Endothelial cell of umbilical vein (primary cell): ENCODE measurements around the gene LAMTOR2. TPM values are rescaled to one million over a fixed set of nuclear protein-coding genes. Genes with fewer than 3 reads are reported as not detected.
"Not testable (repeated sequence)": the region's sequence is repeated elsewhere in the genome, so short reads cannot be mapped to it uniquely, and the experiment has no call there.

Source experiments
- BruUV-seq: library from RNA; stranded (reverse); fragments of 400-500 nt; replicated peaks from 2 replicates; lab custom pipeline; 2021; lab: Mats Ljungman, UMichigan
- CTCF ChIA-PET: fragments of 300-600, 350-600 bp; sonication (Branson Sonifier 250); formaldehyde crosslinking; loops from one replicate; lab custom pipeline; 2021; ENCODE audit warnings: antibody characterized with exemption, inconsistent platforms; lab: Charles Lee
- POLR2A ChIA-PET: fragments of 300-600, 350-600 bp; sonication (Branson Sonifier 250); formaldehyde crosslinking; loops from one replicate; lab custom pipeline; 2021; ENCODE audit warnings: antibody characterized with exemption, inconsistent platforms; lab: Charles Lee
- DNase-seq: peaks from one replicate; pipeline ENCODE4 v3.0.0-alpha.2; 2011; ENCODE audit warnings: low read depth, low spot score
- FAIRE-seq: peaks from 2 replicates; lab custom pipeline; 2011; peaks lifted over from hg19 to GRCh38; lab: Jason Lieb, UNC
- H2AFZ ChIP-seq: 2 replicates; pipeline ENCODE4 v1.6.0; 2012; ENCODE audit warnings: low read depth, low read length, control low read depth, inconsistent platforms
- H3K27ac ChIP-seq: 2 replicates; pipeline ENCODE4 v1.5.1; 2011; ENCODE audit warnings: low read depth, mild to moderate bottlenecking, control low read depth, low read length, moderate library complexity; ENCODE audit not compliant: insufficient read depth
- H3K27me3 ChIP-seq, 2 experiments: 2 replicates each; pipeline versions ENCODE4 v1.6.0 to v1.6.1; 2011; ENCODE audit warnings: low read length in 2 of 2, mixed read lengths in 1 of 2; ENCODE audit not compliant: control insufficient read depth in 2 of 2, insufficient read depth in 2 of 2
- H3K36me3 ChIP-seq, 2 experiments: 2 replicates in 1 of 2; 3 replicates in 1 of 2; pipeline ENCODE4 v1.5.1; 2011; ENCODE audit warnings: low read length in 2 of 2, mild to moderate bottlenecking in 1 of 2, moderate library complexity in 1 of 2; ENCODE audit not compliant: control insufficient read depth in 2 of 2, insufficient read depth in 2 of 2; ENCODE audit errors: extremely low read depth in 1 of 2
- H3K4me1 ChIP-seq: 3 replicates; pipeline ENCODE4 v1.5.1; 2011; ENCODE audit warnings: mild to moderate bottlenecking, low read length; ENCODE audit not compliant: control insufficient read depth, insufficient read depth; ENCODE audit errors: extremely low read depth
- H3K4me2 ChIP-seq: 2 replicates; pipeline ENCODE4 v1.6.1; 2011; ENCODE audit warnings: low read length, control low read depth, mixed read lengths; ENCODE audit not compliant: insufficient read depth
- H3K4me3 ChIP-seq, 3 experiments: fragments of 200-600 bp in 1 of 3; sonication (generic), shearing (Covaris generic) in 1 of 3; replicated peaks in 1 of 3; 2 replicates each; pipeline ENCODE4 v1.5.1; 2011 to 2016; ENCODE audit warnings: control low read depth in 3 of 3, low read length in 3 of 3, mild to moderate bottlenecking in 2 of 3, inconsistent platforms in 1 of 3, low read depth in 1 of 3, moderate library complexity in 1 of 3; ENCODE audit not compliant: insufficient read depth in 1 of 3
- H3K79me2 ChIP-seq: 2 replicates; pipeline ENCODE4 v1.6.0; 2012; ENCODE audit warnings: low read length, inconsistent platforms; ENCODE audit not compliant: control insufficient read depth, insufficient read depth
- H3K9ac ChIP-seq: replicated peaks from 2 replicates; pipeline ENCODE3; 2011; ENCODE audit warnings: low read length, control low read depth; ENCODE audit not compliant: insufficient read depth; ENCODE audit errors: extremely low read depth
- H3K9me1 ChIP-seq: replicated peaks from 3 replicates; pipeline ENCODE4 v1.6.0; 2011; ENCODE audit warnings: mild to moderate bottlenecking, low read length; ENCODE audit not compliant: control insufficient read depth, insufficient read depth; ENCODE audit errors: extremely low read depth
- H3K9me3 ChIP-seq: replicated peaks from 2 replicates; pipeline ENCODE4 v1.5.1; 2012; ENCODE audit warnings: low read length, inconsistent platforms; ENCODE audit not compliant: control insufficient read depth, insufficient read depth
- H4K20me1 ChIP-seq: replicated peaks from 2 replicates; pipeline ENCODE3; 2011; ENCODE audit warnings: mild to moderate bottlenecking, low read length; ENCODE audit not compliant: control insufficient read depth, insufficient read depth; ENCODE audit errors: extremely low read depth
- CTCF ChIP-seq, 2 donors: IDR thresholded peaks; 1 replicate in 1 of 2; 2 replicates in 1 of 2; pipeline ENCODE4 v1.5.1; 2011; ENCODE audit warnings: low read length in 2 of 2, mild to moderate bottlenecking in 2 of 2, moderate library complexity in 2 of 2, control low read depth in 1 of 2, inconsistent platforms in 1 of 2, low read depth in 1 of 2; ENCODE audit not compliant: insufficient read depth in 1 of 2; ENCODE audit errors: extremely low read depth in 1 of 2
- EZH2 ChIP-seq: IDR thresholded peaks from 2 replicates; pipeline ENCODE4 v1.6.1; 2012; ENCODE audit warnings: borderline replicate concordance, low read depth, mild to moderate bottlenecking, moderate library complexity, low read length, inconsistent platforms; ENCODE audit not compliant: severe bottlenecking
- FOS ChIP-seq: IDR thresholded peaks from 2 replicates; pipeline ENCODE4 v1.6.1; 2011; ENCODE audit warnings: mild to moderate bottlenecking, low read length, moderate library complexity, borderline replicate concordance; ENCODE audit not compliant: insufficient read depth
- GATA2 ChIP-seq: IDR thresholded peaks from 2 replicates; pipeline ENCODE4 v1.7.0; 2011; ENCODE audit warnings: low read depth, mild to moderate bottlenecking, moderate library complexity, mixed read lengths, low read length; ENCODE audit not compliant: insufficient read length, insufficient read depth
- JUN ChIP-seq: IDR thresholded peaks from 2 replicates; pipeline ENCODE4 v1.6.1; 2011; ENCODE audit warnings: borderline replicate concordance, low read depth; ENCODE audit not compliant: insufficient read length, insufficient read depth
- MAX ChIP-seq: IDR thresholded peaks from 2 replicates; pipeline ENCODE4 v1.6.1; 2011; ENCODE audit not compliant: insufficient read depth, insufficient read length
- MYC ChIP-seq: IDR thresholded peaks from one replicate; pipeline ENCODE4 v1.6.1; 2011; ENCODE audit warnings: mild to moderate bottlenecking, low read depth, low read length
- POLR2A ChIP-seq: IDR thresholded peaks from 2 replicates; pipeline ENCODE4 v1.6.1; 2012; ENCODE audit warnings: low read depth, mild to moderate bottlenecking, control low read depth, low read length
- POLR2AphosphoS5 ChIP-seq: IDR thresholded peaks from 2 replicates; pipeline ENCODE4 v1.6.1; 2012; ENCODE audit warnings: low read depth, mild to moderate bottlenecking, control low read depth, low read length, moderate library complexity; ENCODE audit not compliant: insufficient read depth
- dilution Hi-C: fragments of 300-500 bp; cut with MboI; formaldehyde crosslinking; loops from one replicate; pipeline ENCODE4 v1.15.0; 2019; ENCODE audit warnings: low sequenced_read_pairs; ENCODE audit not compliant: extremely low pct_ligation_motif_present
- intact Hi-C: fragments of 100-400 bp; cut with micrococcal nuclease; formaldehyde crosslinking; loops from one replicate; pipeline ENCODE4 v1.10.0; 2022
- polyA plus RNA-seq, 4 experiments: library from polyadenylated mRNA; depleted of rRNA in 3 of 4; stranded (reverse) in 3 of 4; unstranded in 1 of 4; fragments of >200 nt; gene quantifications; 2 replicates each; pipeline versions ENCODE4 v1.2.1 to v1.2.3, GENCODE V29; 2011 to 2012; ENCODE audit warnings: missing spikeins in 1 of 4
- total RNA-seq: library from RNA; stranded (reverse); gene quantifications from 2 replicates; pipeline ENCODE4 v1.2.3, GENCODE V29; 2021

Gene LAMTOR2
- total and polyA plus RNA-seq, 2 donors (not counting 3 experiments of a cell fraction or from before 2014, with no cell fraction given), result 77.7 to 136 TPM

- H2AFZ ChIP-seq, result peak overlapping the region; percentile 42
- TF ChIP-seq JUN (no peak), EZH2 (no peak), POLR2A (no peak), GATA2 (no peak), MAX (no peak), FOS (no peak), CTCF (IDR thresholded peaks at IDR 0.05; ENCODE audit: extremely low read depth in 1 of 2, insufficient read depth in 1 of 2, low read depth in 1 of 2, low read length in 2 of 2) (no peak), POLR2AphosphoS5 (no peak), MYC (no peak)
Measured at GRCh38 chr1:156033011-156033410, 21.6 kb upstream of the LAMTOR2 start.

GRCh38 chr1:156034991-156035390 lies 19.6 kb upstream of the LAMTOR2 start:
- FAIRE-seq, H3K9me1 ChIP-seq, H3K9ac ChIP-seq, DNase-seq, intact Hi-C loops, H3K9me3 ChIP-seq, dilution Hi-C loops, H3K27ac ChIP-seq, H4K20me1 ChIP-seq, POLR2A ChIA-PET, H3K4me1 ChIP-seq, H3K79me2 ChIP-seq, H2AFZ ChIP-seq, H3K4me2 ChIP-seq, BruUV-seq, H3K36me3 ChIP-seq, H3K27me3 ChIP-seq, H3K4me3 ChIP-seq: not testable (repeated sequence)
- CTCF ChIA-PET, result interaction anchor here (1.0 kb wide), 1 partner anchor 9 kb away, joined by 3 read pairs; no protein-coding TSS in a partner anchor

More at GRCh38 chr1:156033011-156033410, 21.6 kb upstream of the LAMTOR2 start:
- Histone ChIP-seq H4K20me1 (no peaks in the 10 kb centered on the region), H3K27ac (no peak overlapping the region), H3K9me1 (no peaks in the 10 kb centered on the region), H3K36me3 (peaks cover 0 to 6% of the 10 kb centered on the region in 2 experiments), H3K9ac (no peak overlapping the region), H3K27me3 (no peaks in the 10 kb centered on the region), H3K9me3 (no peaks in the 10 kb centered on the region), H3K4me2 (no peak overlapping the region), H3K79me2 (no peaks in the 10 kb centered on the region), H3K4me1 (peaks cover 7% of the 10 kb centered on the region), H3K4me3 (no peak overlapping the region)
- dilution Hi-C loops (no loop called here), intact Hi-C loops (no loop called here)
- ChIA-PET CTCF (interaction anchor here (1.0 to 3.4 kb wide), 6 partner anchors 20 to 192 kb away, joined by 3 to 18 read pairs (median 4); partner anchors contain the start of gene UBQLN4), POLR2A (no interaction called here)
- BruUV-seq, result no TSS peak
- peak; percentile 69 for FAIRE-seq
- DNase-seq, result peak; percentile 63
